Stimulated activated CD8-positive, alpha-beta memory T cell treated with anti-CD3 and anti-CD28 coated beads, Interleukin-15, amount 100 ng/mL, for 24 hours (primary cell): Measurements from ENCODE around the gene TOPBP1.
"Not testable (repeated sequence)": the region's sequence is repeated elsewhere in the genome, so short reads cannot be mapped to it uniquely, and the experiment has no call there.

ENCODE experiments used
- DNase-seq: peaks from one replicate; pipeline ENCODE4 v3.0.0-alpha.2; 2020; ENCODE audit warnings: low read depth

The TOPBP1 gene

GRCh38 chr3:133661454-133662277, at the start of gene TOPBP1:
TOPBP1 (minus strand) TSS chr3:133661941; CDS start chr3:133661127, 814 bp downstream.
- peak; percentile 70 for DNase-seq

- no peak for DNase-seq
Measured at GRCh38 chr3:133711013-133711412, 49.3 kb upstream of the TOPBP1 start.

GRCh38 chr3:133709139-133709750, 47.5 kb upstream of the TOPBP1 start:
- no peak for DNase-seq

GRCh38 chr3:133706033-133706432, 44.3 kb upstream of the TOPBP1 start:
- no peak for DNase-seq

- DNase-seq = no peak
Measured at GRCh38 chr3:133703915-133704314, 42.2 kb upstream of the TOPBP1 start.

- DNase-seq = no peak
Measured at GRCh38 chr3:133701435-133702358, 40.0 kb upstream of the TOPBP1 start.

- DNase-seq = no peak
Measured at GRCh38 chr3:133700351-133700750, 38.6 kb upstream of the TOPBP1 start.

- DNase-seq = no peak
Measured at GRCh38 chr3:133699903-133700302, 38.2 kb upstream of the TOPBP1 start.

GRCh38 chr3:133699467-133699866, 37.7 kb upstream of the TOPBP1 start:
- DNase-seq = no peak

GRCh38 chr3:133697960-133698359, 36.2 kb upstream of the TOPBP1 start:
- DNase-seq = no peak

- no peak for DNase-seq
Measured at GRCh38 chr3:133695560-133696171, 33.9 kb upstream of the TOPBP1 start.

- DNase-seq = no peak
Measured at GRCh38 chr3:133694288-133695268, 32.8 kb upstream of the TOPBP1 start.

- no peak for DNase-seq
Measured at GRCh38 chr3:133693821-133694220, 32.1 kb upstream of the TOPBP1 start.

- DNase-seq = no peak
Measured at GRCh38 chr3:133692759-133693158, 31.0 kb upstream of the TOPBP1 start.

GRCh38 chr3:133691273-133692107, 29.7 kb upstream of the TOPBP1 start:
- DNase-seq = no peak

GRCh38 chr3:133677993-133678392, 16.3 kb upstream of the TOPBP1 start:
- not testable (repeated sequence) for DNase-seq

- DNase-seq = no peak
Measured at GRCh38 chr3:133676336-133677118, 14.8 kb upstream of the TOPBP1 start.

- DNase-seq = no peak
Measured at GRCh38 chr3:133675631-133676335, 14.0 kb upstream of the TOPBP1 start.
